GM13976 (cell line): ENCODE measurements around the gene SLC35F3.

Experiments
- DNase-seq: peaks from one replicate; pipeline ENCODE4 v3.0.0; 2012; ENCODE audit warnings: low spot score
- in situ Hi-C: fragments of 300-500 bp; cut with MboI; formaldehyde crosslinking; loops from one replicate; pipeline ENCODE4 v1.12.0; 2022; ENCODE audit warnings: low sequenced_read_pairs, mixed read lengths, inconsistent platforms; ENCODE audit not compliant: unreplicated experiment
- TF ChIP-seq, protein P1 (sequence below): IDR thresholded peaks from 2 replicates; pipeline ENCODE4 v1.5.1; 2012; ENCODE audit warnings: borderline replicate concordance, mild to moderate bottlenecking; ENCODE audit not compliant: insufficient read depth; ENCODE audit errors: extremely low read depth, missing control alignments, control extremely low read depth

SLC35F3 gene

GRCh38 chr1:234310460-234310817, 406.0 kb downstream of the SLC35F3 start:
- in situ Hi-C loops = loop anchor here (10.0 kb wide), 2 partner anchors 96 to 156 kb away; no protein-coding TSS in a partner anchor
- no peak for DNase-seq
- TF ChIP-seq, protein P1, sequence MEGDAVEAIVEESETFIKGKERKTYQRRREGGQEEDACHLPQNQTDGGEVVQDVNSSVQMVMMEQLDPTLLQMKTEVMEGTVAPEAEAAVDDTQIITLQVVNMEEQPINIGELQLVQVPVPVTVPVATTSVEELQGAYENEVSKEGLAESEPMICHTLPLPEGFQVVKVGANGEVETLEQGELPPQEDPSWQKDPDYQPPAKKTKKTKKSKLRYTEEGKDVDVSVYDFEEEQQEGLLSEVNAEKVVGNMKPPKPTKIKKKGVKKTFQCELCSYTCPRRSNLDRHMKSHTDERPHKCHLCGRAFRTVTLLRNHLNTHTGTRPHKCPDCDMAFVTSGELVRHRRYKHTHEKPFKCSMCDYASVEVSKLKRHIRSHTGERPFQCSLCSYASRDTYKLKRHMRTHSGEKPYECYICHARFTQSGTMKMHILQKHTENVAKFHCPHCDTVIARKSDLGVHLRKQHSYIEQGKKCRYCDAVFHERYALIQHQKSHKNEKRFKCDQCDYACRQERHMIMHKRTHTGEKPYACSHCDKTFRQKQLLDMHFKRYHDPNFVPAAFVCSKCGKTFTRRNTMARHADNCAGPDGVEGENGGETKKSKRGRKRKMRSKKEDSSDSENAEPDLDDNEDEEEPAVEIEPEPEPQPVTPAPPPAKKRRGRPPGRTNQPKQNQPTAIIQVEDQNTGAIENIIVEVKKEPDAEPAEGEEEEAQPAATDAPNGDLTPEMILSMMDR = no peak

DNA sequence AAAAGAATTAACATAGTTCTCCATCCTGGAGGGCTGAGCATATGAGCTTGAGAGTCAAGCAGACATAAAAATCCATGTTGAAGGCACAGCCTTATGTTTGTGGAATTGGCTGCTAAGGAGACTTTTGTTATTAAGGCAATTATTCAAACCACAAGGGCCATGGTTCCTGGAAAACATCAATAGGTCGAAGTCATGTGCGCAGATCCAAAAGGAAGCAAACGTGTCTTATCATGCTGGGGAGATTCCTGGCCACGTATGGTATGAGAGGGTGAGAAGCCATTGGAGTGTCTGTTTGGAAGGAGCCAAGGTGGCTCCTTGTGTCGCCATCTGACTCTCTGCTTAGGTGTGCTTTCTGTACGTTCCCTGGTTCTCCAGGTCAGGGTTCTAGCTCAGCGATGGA, 406.9 kb downstream of the SLC35F3 start:
- DNase-seq = no peak
- in situ Hi-C loops = loop anchor here (10.0 kb wide), 2 partner anchors 97 to 157 kb away; no protein-coding TSS in a partner anchor
- TF ChIP-seq, protein P1 = no peak

DNA sequence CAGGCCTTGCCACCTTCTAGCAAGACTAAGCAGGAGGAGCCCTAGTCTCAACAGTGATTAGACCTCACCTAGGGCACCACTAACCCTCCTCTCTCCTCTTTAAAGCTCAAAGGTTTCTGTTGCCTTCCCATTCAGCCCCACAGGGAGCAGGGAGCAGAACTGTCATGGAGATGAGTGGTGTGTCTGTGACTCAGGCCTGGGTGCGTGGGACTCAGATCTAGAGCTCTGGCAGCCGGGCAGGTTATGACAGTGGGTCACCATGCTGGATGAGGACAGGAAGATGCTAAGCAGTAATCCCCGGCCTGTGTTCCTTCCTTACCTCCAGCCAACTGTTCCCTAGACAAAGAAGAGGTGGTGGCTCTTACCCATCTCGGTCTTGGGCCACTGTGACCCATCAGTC, 408.7 kb downstream of the SLC35F3 start:
- TF ChIP-seq, protein P1 = no peak
- in situ Hi-C loops = loop anchor here (10.0 kb wide), 2 partner anchors 98 to 158 kb away; no protein-coding TSS in a partner anchor
- DNase-seq = no peak

GRCh38 chr1:234315091-234315541, 410.6 kb downstream of the SLC35F3 start:
- in situ Hi-C loops = loop anchor here (10.0 kb wide), 2 partner anchors 100 to 160 kb away; no protein-coding TSS in a partner anchor
- TF ChIP-seq, protein P1 = no peak
- no peak for DNase-seq

GRCh38 chr1:234315588-234315987, 411.1 kb downstream of the SLC35F3 start:
- no peak for DNase-seq
- in situ Hi-C loops = loop anchor here (10.0 kb wide), 2 partner anchors 101 to 161 kb away; no protein-coding TSS in a partner anchor
- TF ChIP-seq, protein P1 = no peak

- DNase-seq = no peak
- in situ Hi-C loops = loop anchor here (10.0 kb wide), 2 partner anchors 102 to 162 kb away; no protein-coding TSS in a partner anchor
- TF ChIP-seq, protein P1 = no peak
These were observed 412.0 kb downstream of the SLC35F3 start for GRCh38 chr1:234316486-234316885.
